GM12878 (cell line): ENCODE measurements around the gene STK35. TPM values are rescaled to one million over a fixed set of nuclear protein-coding genes. Genes with fewer than 3 reads are reported as not detected.

Experiments
- ATAC-seq: fragments of 200-7000 bp; cut with Tn5 transposase; 3 replicates; pipeline ENCODE4 v1.9.1; 2020; ENCODE audit warnings: mild to moderate bottlenecking, moderate library complexity
- BruUV-seq: library from RNA; stranded (reverse); fragments of 400-500 nt; replicated peaks from 2 replicates; lab custom pipeline; 2021; lab: Mats Ljungman, UMichigan
- CTCF ChIA-PET: fragments of 300-600 bp; sonication (Branson Sonifier 250); formaldehyde crosslinking; extraction: SDS; loops from one replicate; lab custom pipeline; 2021; ENCODE audit warnings: inconsistent platforms; lab: Yijun Ruan, JAX
- POLR2A ChIA-PET: fragments of 350-600 bp; formaldehyde crosslinking; extraction: SDS; loops from one replicate; lab custom pipeline; 2021; ENCODE audit warnings: inconsistent platforms; lab: Charles Lee
- RAD21 ChIA-PET: fragments of 300-600 bp; sonication (Branson Sonifier 250); formaldehyde crosslinking; loops from one replicate; lab custom pipeline; 2023; ENCODE audit warnings: antibody characterized with exemption; ENCODE audit not compliant: unreplicated experiment; lab: Charles Lee
- SMC1A ChIA-PET: fragments of 300-600 bp; sonication (Branson Sonifier 250); formaldehyde crosslinking; loops from one replicate; lab custom pipeline; 2023; ENCODE audit not compliant: unreplicated experiment, uncharacterized antibody; lab: Charles Lee
- DNase-seq: peaks from one replicate; pipeline ENCODE4 v3.0.0-alpha.2; 2011; ENCODE audit warnings: low read depth, low spot score
- FAIRE-seq: peaks from 3 replicates; lab custom pipeline; 2011; peaks lifted over from hg19 to GRCh38; lab: Jason Lieb, UNC
- H2AFZ ChIP-seq: 2 replicates; pipeline ENCODE4 v1.6.0; 2011; ENCODE audit warnings: low read depth, low read length, control low read depth; ENCODE audit not compliant: control insufficient read depth
- H3K27ac ChIP-seq: 2 replicates; pipeline ENCODE4 v1.5.1; 2011; ENCODE audit warnings: control low read depth; ENCODE audit not compliant: control insufficient read depth, insufficient read depth
- H3K27me3 ChIP-seq, 2 experiments: replicated peaks in 1 of 2; 2 replicates each; pipeline versions ENCODE4 v1.6.0 to v1.6.1; 2011; ENCODE audit warnings: low read length in 1 of 2; ENCODE audit not compliant: control insufficient read depth in 2 of 2, insufficient read depth in 2 of 2
- H3K36me3 ChIP-seq, 2 experiments: 2 replicates each; pipeline ENCODE4 v1.5.1; 2011; ENCODE audit warnings: low read length in 1 of 2; ENCODE audit not compliant: control insufficient read depth in 2 of 2, insufficient read depth in 2 of 2
- H3K4me1 ChIP-seq: 2 replicates; pipeline ENCODE4 v1.6.1; 2011; ENCODE audit warnings: mild to moderate bottlenecking, low read length, moderate library complexity, mixed read lengths; ENCODE audit not compliant: control insufficient read depth, insufficient read depth
- H3K4me2 ChIP-seq: 2 replicates; pipeline ENCODE4 v1.6.0; 2011; ENCODE audit warnings: control low read depth; ENCODE audit not compliant: control insufficient read depth, insufficient read depth
- H3K4me3 ChIP-seq: fragments of 200-600 bp; sonication (generic); 2 replicates; pipeline ENCODE4 v1.5.1; 2016
- H3K79me2 ChIP-seq: 2 replicates; pipeline ENCODE4 v1.6.0; 2011; ENCODE audit warnings: low read length; ENCODE audit not compliant: control insufficient read depth, insufficient read depth
- H3K9ac ChIP-seq: 2 replicates; pipeline ENCODE4 v1.8.0; 2011; ENCODE audit warnings: low read length, control low read depth, mixed read lengths; ENCODE audit not compliant: control insufficient read depth, insufficient read depth
- H3K9me3 ChIP-seq: replicated peaks from 3 replicates; pipeline ENCODE4 v1.5.1; 2011; ENCODE audit warnings: mild to moderate bottlenecking, low read length; ENCODE audit not compliant: control insufficient read depth, insufficient read depth
- H4K20me1 ChIP-seq: 2 replicates; pipeline ENCODE4 v1.6.0; 2011; ENCODE audit not compliant: control insufficient read depth, insufficient read depth
- BRCA1 ChIP-seq: IDR thresholded peaks from 2 replicates; pipeline ENCODE4 v1.6.1; 2011; ENCODE audit warnings: low read depth, low read length, improper control_type of control experiment
- CHD1 ChIP-seq: IDR thresholded peaks from 2 replicates; pipeline ENCODE4 v1.6.1; 2012; ENCODE audit warnings: low read depth, low read length, improper control_type of control experiment
- CHD2 ChIP-seq: IDR thresholded peaks from 2 replicates; pipeline ENCODE4 v1.6.1; 2011; ENCODE audit warnings: low read depth, low read length, improper control_type of control experiment, borderline replicate concordance
- EP300 ChIP-seq, 2 experiments: fragments of 150-350 bp in 1 of 2; IDR thresholded peaks; 2 replicates each; pipeline ENCODE4 v1.6.1; 2011 to 2012; ENCODE audit warnings: low read depth in 2 of 2, low read length in 2 of 2, borderline replicate concordance in 1 of 2, improper control_type of control experiment in 1 of 2, inconsistent platforms in 1 of 2; ENCODE audit not compliant: control insufficient read depth in 1 of 2
- HCFC1 ChIP-seq: fragments of 150-350 bp; IDR thresholded peaks from 2 replicates; pipeline ENCODE4 v1.6.1; 2014; ENCODE audit warnings: low read length
- NFYB ChIP-seq: IDR thresholded peaks from 2 replicates; pipeline ENCODE4 v1.6.1; 2011; ENCODE audit warnings: low read depth, mild to moderate bottlenecking, low read length, improper control_type of control experiment, moderate library complexity; ENCODE audit not compliant: insufficient read depth
- RBBP5 ChIP-seq: fragments of 200-600 bp; sonication (generic); conservative IDR thresholded peaks from 2 replicates; pipeline ENCODE4 v1.6.1; 2016
- WRNIP1 ChIP-seq: IDR thresholded peaks from 2 replicates; pipeline ENCODE4 v1.6.1; 2011; ENCODE audit warnings: low read depth, low read length, improper control_type of control experiment, borderline replicate concordance
- ZBED1 ChIP-seq: IDR thresholded peaks from 2 replicates; pipeline ENCODE4 v1.6.1; 2016; ENCODE audit warnings: borderline replicate concordance
- ZNF274 ChIP-seq: IDR thresholded peaks from one replicate; pipeline ENCODE4 v1.8.0; 2011; ENCODE audit not compliant: insufficient read length, insufficient read depth
- ZSCAN29 ChIP-seq: fragments of 450-650 bp; IDR thresholded peaks from 2 replicates; pipeline ENCODE4 v1.6.1; 2017; ENCODE audit warnings: mild to moderate bottlenecking, moderate library complexity
- WGBS: methylation state at CpG from one replicate; pipeline ENCODE4 v1.1.6; 2016; ENCODE audit warnings: low lambda C conversion rate; ENCODE audit not compliant: insufficient replicate concordance, insufficient coverage; ENCODE audit errors: missing lambda C conversion rate; 5-methylcytosine and 5-hydroxymethylcytosine counted together
- in situ Hi-C: fragments of 300-500 bp; cut with MboI; formaldehyde crosslinking; loops from 9 replicates; pipeline ENCODE4 v1.14.3; 2018; ENCODE audit warnings: mixed read lengths
- intact Hi-C: fragments of 100-400 bp; cut with micrococcal nuclease; formaldehyde crosslinking; loops from one replicate; pipeline ENCODE4 v1.14.2; 2022; ENCODE audit not compliant: unreplicated experiment
- polyA plus RNA-seq, 11 experiments: library from polyadenylated mRNA; depleted of rRNA in 4 of 11; unstranded in 6 of 11; stranded (reverse) in 5 of 11; fragments of >200 nt; fragmentation: Nextera tagmentation in 4 of 11; fragmentation: Illumina TruSeq in 1 of 11; extraction: Ambion mirVana in 4 of 11; extraction: Trizol in 1 of 11; gene quantifications; 1 replicate in 1 of 11; 2 replicates in 10 of 11; pipeline versions ENCODE4 v1.2.1 to v1.2.3, GENCODE V29; 2011 to 2016; ENCODE audit warnings: inconsistent platforms in 2 of 11, missing spikeins in 2 of 11, low read depth in 1 of 11
- total RNA-seq, 4 experiments: library from RNA; depleted of rRNA in 3 of 4; stranded (reverse); fragments of >200 nt in 3 of 4; fragmentation: Illumina TruSeq in 1 of 4; extraction: Trizol in 1 of 4; gene quantifications; 2 replicates each; pipeline versions ENCODE4 v1.2.1 to v1.2.3, GENCODE V29; 2013 to 2021
- TF ChIP-seq, protein P1 (sequence below): fragments of 150-350 bp; IDR thresholded peaks from 2 replicates; pipeline ENCODE4 v1.6.1; 2014; ENCODE audit warnings: mild to moderate bottlenecking, low read depth, low read length
- TF ChIP-seq, protein P2 (sequence below): IDR thresholded peaks from 2 replicates; pipeline ENCODE4 v1.6.1; 2012; ENCODE audit warnings: low read depth, low read length, improper control_type of control experiment
- TF ChIP-seq, protein P3 (sequence below): fragments of 450-650 bp; formaldehyde crosslinking; IDR thresholded peaks from 2 replicates; pipeline ENCODE4 v1.4.0; 2022; ENCODE audit warnings: mild to moderate bottlenecking, moderate library complexity
- TF ChIP-seq, protein P4 (sequence below): fragments of 450-650 bp; IDR thresholded peaks from 2 replicates; pipeline ENCODE4 v1.6.1; 2017; ENCODE audit warnings: antibody characterized with exemption, mild to moderate bottlenecking, moderate library complexity

STK35 gene
- total and polyA plus RNA-seq, 10 of the 15 experiments (the other 5 are each of a cell fraction or from before 2014, with no cell fraction given): 2.9 to 19.4 (median 9.6) TPM

DNA sequence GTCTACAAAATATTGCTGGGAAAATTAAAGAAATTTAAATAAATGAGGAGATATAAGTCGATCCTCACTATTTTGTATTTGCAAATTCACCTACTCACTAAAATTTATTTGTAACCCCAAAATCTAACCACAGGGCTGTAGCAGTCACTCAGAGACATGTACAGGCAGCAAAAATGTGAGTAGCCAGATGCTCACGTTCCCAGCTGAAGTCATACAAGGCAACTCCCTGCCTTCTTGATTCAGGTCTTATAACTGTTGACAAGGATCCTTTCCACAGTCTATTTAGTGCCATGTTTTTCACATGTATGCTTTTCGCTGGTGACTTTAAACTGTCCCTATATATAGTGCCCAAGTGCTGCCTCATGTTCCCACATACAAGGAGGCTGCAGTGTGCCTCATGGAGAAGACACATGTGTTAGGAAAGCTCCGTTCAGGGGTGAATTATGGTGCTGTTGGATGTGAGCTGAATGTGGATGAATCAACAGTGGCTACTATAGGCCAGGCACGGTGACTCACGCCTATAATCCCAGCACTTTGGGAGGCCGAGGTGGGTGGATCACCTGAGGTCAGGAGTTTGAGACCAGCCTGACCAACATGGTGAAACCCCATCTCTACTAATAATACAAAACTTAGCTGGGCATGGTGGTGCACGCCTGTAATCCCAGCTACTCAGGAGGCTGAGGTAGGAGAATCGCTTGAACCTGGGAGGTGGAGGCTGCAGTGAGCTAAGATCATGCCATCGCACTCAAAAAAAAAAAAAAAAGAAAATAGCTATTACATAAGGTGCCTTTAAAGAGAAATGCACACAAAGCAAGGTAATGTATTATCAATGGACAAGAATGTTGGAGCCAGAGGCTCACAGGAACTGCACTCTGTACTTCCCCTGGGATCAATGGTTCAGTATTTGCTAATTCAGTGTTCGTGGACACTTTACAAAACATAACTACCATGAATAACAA lies 55.3 kb downstream of the STK35 start:
- 41% methylated on average over 10 of the region's 11 CpGs for whole genome bisulfite sequencing
- H3K4me3 ChIP-seq: no peak overlapping the region
- DNase-seq (no peak), FAIRE-seq (no peak), ATAC-seq (no peak)
- H3K36me3 ChIP-seq: no peaks in the 10 kb centered on the region
- ChIA-PET RAD21 (no interaction called here), POLR2A (interaction anchor here (0.7 kb wide), 2 partner anchors 65 to 246 kb away, joined by 4 read pairs; no protein-coding TSS in a partner anchor), CTCF (interaction anchor here (0.7 to 0.9 kb wide), 2 partner anchors 15 to 191 kb away, joined by 3 to 4 read pairs; no protein-coding TSS in a partner anchor), SMC1A (interaction anchor here (0.6 to 1.2 kb wide), 3 partner anchors 16 to 156 kb away, joined by 3 to 4 read pairs (median 3); no protein-coding TSS in a partner anchor)
- H3K27ac ChIP-seq: no peak overlapping the region
- H3K9me3 ChIP-seq: no peaks in the 10 kb centered on the region
- H3K79me2 ChIP-seq: no peaks in the 10 kb centered on the region
- intact Hi-C loops: no loop called here
- no peak overlapping the region for H3K9ac ChIP-seq
- H3K4me1 ChIP-seq: no peaks in the 10 kb centered on the region
- no peaks in the 10 kb centered on the region for H4K20me1 ChIP-seq
- H3K4me2 ChIP-seq: no peak overlapping the region
- in situ Hi-C loops: no loop called here
- BruUV-seq: no TSS peak
- no peaks in the 10 kb centered on the region; a peak in 1 of 4 replicates for H3K27me3 ChIP-seq
- H2AFZ ChIP-seq: no peak overlapping the region
- no peak for TF ChIP-seq RBBP5
- TF ChIP-seq, protein P1, sequence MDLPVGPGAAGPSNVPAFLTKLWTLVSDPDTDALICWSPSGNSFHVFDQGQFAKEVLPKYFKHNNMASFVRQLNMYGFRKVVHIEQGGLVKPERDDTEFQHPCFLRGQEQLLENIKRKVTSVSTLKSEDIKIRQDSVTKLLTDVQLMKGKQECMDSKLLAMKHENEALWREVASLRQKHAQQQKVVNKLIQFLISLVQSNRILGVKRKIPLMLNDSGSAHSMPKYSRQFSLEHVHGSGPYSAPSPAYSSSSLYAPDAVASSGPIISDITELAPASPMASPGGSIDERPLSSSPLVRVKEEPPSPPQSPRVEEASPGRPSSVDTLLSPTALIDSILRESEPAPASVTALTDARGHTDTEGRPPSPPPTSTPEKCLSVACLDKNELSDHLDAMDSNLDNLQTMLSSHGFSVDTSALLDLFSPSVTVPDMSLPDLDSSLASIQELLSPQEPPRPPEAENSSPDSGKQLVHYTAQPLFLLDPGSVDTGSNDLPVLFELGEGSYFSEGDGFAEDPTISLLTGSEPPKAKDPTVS: no peak
- TF ChIP-seq NFYB: no peak
- no peak for TF ChIP-seq ZBED1
- TF ChIP-seq WRNIP1: no peak
- no peak for TF ChIP-seq HCFC1
- TF ChIP-seq, protein P2, sequence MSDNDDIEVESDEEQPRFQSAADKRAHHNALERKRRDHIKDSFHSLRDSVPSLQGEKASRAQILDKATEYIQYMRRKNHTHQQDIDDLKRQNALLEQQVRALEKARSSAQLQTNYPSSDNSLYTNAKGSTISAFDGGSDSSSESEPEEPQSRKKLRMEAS: no peak
- TF ChIP-seq BRCA1: no peak
- no peak for TF ChIP-seq ZNF274
- no peak for TF ChIP-seq EP300 (IDR thresholded peaks at IDR 0.05; ENCODE audit: borderline replicate concordance in 1 of 2, control insufficient read depth in 1 of 2, low read depth in 2 of 2, low read length in 2 of 2)
- TF ChIP-seq ZSCAN29: no peak
- TF ChIP-seq CHD2: no peak
- no peak for TF ChIP-seq CHD1
- TF ChIP-seq, protein P3, sequence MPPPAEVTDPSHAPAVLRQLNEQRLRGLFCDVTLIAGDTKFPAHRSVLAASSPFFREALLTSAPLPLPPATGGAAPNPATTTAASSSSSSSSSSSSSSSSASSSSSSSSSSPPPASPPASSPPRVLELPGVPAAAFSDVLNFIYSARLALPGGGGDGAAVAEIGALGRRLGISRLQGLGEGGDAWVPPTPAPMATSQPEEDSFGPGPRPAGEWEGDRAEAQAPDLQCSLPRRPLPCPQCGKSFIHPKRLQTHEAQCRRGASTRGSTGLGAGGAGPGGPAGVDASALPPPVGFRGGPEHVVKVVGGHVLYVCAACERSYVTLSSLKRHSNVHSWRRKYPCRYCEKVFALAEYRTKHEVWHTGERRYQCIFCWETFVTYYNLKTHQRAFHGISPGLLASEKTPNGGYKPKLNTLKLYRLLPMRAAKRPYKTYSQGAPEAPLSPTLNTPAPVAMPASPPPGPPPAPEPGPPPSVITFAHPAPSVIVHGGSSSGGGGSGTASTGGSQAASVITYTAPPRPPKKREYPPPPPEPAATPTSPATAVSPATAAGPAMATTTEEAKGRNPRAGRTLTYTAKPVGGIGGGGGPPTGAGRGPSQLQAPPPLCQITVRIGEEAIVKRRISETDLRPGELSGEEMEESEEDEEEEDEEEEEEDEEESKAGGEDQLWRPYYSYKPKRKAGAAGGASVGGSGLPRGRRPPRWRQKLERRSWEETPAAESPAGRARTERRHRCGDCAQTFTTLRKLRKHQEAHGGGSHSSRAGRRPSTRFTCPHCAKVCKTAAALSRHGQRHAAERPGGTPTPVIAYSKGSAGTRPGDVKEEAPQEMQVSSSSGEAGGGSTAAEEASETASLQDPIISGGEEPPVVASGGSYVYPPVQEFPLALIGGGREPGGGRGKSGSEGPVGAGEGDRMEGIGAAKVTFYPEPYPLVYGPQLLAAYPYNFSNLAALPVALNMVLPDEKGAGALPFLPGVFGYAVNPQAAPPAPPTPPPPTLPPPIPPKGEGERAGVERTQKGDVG: no peak
- TF ChIP-seq, protein P4, sequence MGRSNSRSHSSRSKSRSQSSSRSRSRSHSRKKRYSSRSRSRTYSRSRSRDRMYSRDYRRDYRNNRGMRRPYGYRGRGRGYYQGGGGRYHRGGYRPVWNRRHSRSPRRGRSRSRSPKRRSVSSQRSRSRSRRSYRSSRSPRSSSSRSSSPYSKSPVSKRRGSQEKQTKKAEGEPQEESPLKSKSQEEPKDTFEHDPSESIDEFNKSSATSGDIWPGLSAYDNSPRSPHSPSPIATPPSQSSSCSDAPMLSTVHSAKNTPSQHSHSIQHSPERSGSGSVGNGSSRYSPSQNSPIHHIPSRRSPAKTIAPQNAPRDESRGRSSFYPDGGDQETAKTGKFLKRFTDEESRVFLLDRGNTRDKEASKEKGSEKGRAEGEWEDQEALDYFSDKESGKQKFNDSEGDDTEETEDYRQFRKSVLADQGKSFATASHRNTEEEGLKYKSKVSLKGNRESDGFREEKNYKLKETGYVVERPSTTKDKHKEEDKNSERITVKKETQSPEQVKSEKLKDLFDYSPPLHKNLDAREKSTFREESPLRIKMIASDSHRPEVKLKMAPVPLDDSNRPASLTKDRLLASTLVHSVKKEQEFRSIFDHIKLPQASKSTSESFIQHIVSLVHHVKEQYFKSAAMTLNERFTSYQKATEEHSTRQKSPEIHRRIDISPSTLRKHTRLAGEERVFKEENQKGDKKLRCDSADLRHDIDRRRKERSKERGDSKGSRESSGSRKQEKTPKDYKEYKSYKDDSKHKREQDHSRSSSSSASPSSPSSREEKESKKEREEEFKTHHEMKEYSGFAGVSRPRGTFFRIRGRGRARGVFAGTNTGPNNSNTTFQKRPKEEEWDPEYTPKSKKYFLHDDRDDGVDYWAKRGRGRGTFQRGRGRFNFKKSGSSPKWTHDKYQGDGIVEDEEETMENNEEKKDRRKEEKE: no peak
